ENCODE results near the gene SLC27A3. TPM values are rescaled to one million over a fixed set of nuclear protein-coding genes. Genes with fewer than 3 reads are reported as not detected.
A peak's percentile ranks its signal among the peaks of the same experiment; 100 is the strongest.

The SLC27A3 gene
- total RNA-seq, 1 donor, result 13.8 TPM

DNA sequence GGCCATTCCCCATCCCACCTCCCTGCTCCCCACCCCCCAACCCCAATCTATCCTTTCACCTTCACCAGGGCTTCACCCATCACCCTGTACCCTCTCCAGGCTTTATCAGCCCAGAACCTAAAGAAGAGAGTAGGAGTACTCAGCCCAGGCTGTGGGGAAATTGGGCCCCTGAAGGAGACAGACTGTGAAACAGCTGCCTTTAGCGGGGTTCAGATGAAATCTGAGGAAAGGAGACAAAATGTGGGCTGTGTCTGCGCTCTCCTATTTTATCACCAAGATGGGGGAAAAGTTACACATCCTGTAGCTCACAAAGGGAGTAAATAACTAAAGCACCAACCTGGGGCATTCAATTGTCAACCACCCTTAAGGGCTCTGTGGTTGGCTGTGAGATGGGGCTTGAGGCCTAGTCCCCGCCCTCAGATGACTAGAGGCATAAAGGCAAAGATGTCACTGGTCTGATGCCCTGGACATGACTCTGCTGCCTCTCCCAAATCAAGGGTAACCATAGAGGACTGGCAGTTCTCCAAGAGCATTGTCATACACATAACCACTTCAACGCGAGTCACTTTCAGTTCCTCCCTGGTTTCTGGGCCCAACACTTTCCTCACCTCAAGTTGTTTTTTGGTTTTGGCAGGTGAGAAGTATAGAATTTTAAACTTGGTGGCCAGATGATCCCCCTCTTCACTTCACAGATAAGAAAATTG is 30.0 kb downstream of the SLC27A3 start:
- Histone ChIP-seq H2AFZ (ENCODE audit: low read length) (peak overlapping the region; percentile 10), H3K27me3 (ENCODE audit: insufficient read depth, low read length) (no peaks in the 10 kb centered on the region), H3K79me2 (ENCODE audit: insufficient read depth, low read length) (no peaks in the 10 kb centered on the region), H3K36me3 (ENCODE audit: insufficient read depth, low read length) (peaks cover 19% of the 10 kb centered on the region), H3K4me3 (ENCODE audit: insufficient read depth, low read length) (no peak overlapping the region), H3K4me2 (ENCODE audit: insufficient read depth, low read length) (peak overlapping the region; percentile 11), H3K9me3 (ENCODE audit: low read depth, low read length) (no peaks in the 10 kb centered on the region), H4K20me1 (ENCODE audit: insufficient read depth, low read length) (peaks cover 5% of the 10 kb centered on the region), H3K4me1 (ENCODE audit: insufficient read depth, low read length) (peaks cover 10% of the 10 kb centered on the region), H3K27ac (ENCODE audit: low read depth, low read length) (peak overlapping the region; percentile 85)
- TF ChIP-seq CTCF (IDR thresholded peaks at IDR 0.05; ENCODE audit: extremely low read depth, low read depth, low read length), result no peak
- peak; percentile 97 for DNase-seq (ENCODE audit: insufficient read length, low spot score, missing footprints)

GRCh38 chr1:153805886-153806719 is 30.9 kb downstream of the SLC27A3 start:
- Histone ChIP-seq H2AFZ (ENCODE audit: low read length) (no peak overlapping the region), H3K9me3 (ENCODE audit: low read depth, low read length) (no peaks in the 10 kb centered on the region), H3K4me2 (ENCODE audit: insufficient read depth, low read length) (peak overlapping the region; percentile 11), H3K27me3 (ENCODE audit: insufficient read depth, low read length) (no peaks in the 10 kb centered on the region), H3K36me3 (ENCODE audit: insufficient read depth, low read length) (peaks cover 24% of the 10 kb centered on the region), H3K79me2 (ENCODE audit: insufficient read depth, low read length) (no peaks in the 10 kb centered on the region), H3K4me3 (ENCODE audit: insufficient read depth, low read length) (no peak overlapping the region), H3K4me1 (ENCODE audit: insufficient read depth, low read length) (peaks cover 10% of the 10 kb centered on the region), H4K20me1 (ENCODE audit: insufficient read depth, low read length) (peaks cover 5% of the 10 kb centered on the region), H3K27ac (ENCODE audit: low read depth, low read length) (peak overlapping the region; percentile 85)
- TF ChIP-seq CTCF (IDR thresholded peaks at IDR 0.05; ENCODE audit: extremely low read depth, low read depth, low read length), result no peak
- no peak for DNase-seq (ENCODE audit: insufficient read length, low spot score, missing footprints)

GRCh38 chr1:153816283-153816889 is 41.2 kb downstream of the SLC27A3 start:
- H3K36me3 ChIP-seq (ENCODE audit: insufficient read depth, low read length), result peaks cover 66% of the 10 kb centered on the region
- no peak overlapping the region for H2AFZ ChIP-seq (ENCODE audit: low read length)
- no peak overlapping the region for H3K4me3 ChIP-seq (ENCODE audit: insufficient read depth, low read length)
- H3K27me3 ChIP-seq (ENCODE audit: insufficient read depth, low read length), result no peaks in the 10 kb centered on the region
- no peak for DNase-seq (ENCODE audit: insufficient read length, low spot score, missing footprints)
- no peak overlapping the region for H3K4me2 ChIP-seq (ENCODE audit: insufficient read depth, low read length)
- H3K27ac ChIP-seq (ENCODE audit: low read depth, low read length), result no peak overlapping the region
- no peaks in the 10 kb centered on the region for H3K9me3 ChIP-seq (ENCODE audit: low read depth, low read length)
- H3K4me1 ChIP-seq (ENCODE audit: insufficient read depth, low read length), result no peaks in the 10 kb centered on the region
- no peaks in the 10 kb centered on the region for H3K79me2 ChIP-seq (ENCODE audit: insufficient read depth, low read length)
- peaks cover 2% of the 10 kb centered on the region for H4K20me1 ChIP-seq (ENCODE audit: insufficient read depth, low read length)
- TF ChIP-seq CTCF (IDR thresholded peaks at IDR 0.05; ENCODE audit: extremely low read depth, low read depth, low read length), result no peak

DNA sequence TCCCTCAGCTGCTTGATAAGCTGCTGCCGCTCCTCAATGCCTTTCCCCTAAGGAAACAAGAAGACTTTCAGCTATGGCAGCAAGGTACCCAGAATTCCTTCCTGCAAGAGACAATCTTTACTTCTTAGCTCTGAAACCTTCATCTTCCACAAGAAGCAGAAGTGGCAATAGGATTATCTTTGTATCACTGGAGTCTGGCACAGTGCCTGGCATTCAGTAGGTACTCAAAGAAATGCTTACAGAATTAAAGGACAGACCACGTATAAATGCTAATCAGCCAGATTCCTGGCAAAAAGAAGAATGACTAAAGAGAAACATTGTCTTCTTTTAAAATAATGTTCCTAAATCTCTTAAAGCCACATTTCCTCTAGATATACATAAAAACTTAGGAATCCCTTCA is 43.7 kb downstream of the SLC27A3 start:
- no peak for TF ChIP-seq CTCF (IDR thresholded peaks at IDR 0.05; ENCODE audit: extremely low read depth, low read depth, low read length)
- no peaks in the 10 kb centered on the region for H4K20me1 ChIP-seq (ENCODE audit: insufficient read depth, low read length)
- H3K4me3 ChIP-seq (ENCODE audit: insufficient read depth, low read length), result no peak overlapping the region
- H3K27ac ChIP-seq (ENCODE audit: low read depth, low read length), result no peak overlapping the region
- H3K9me3 ChIP-seq (ENCODE audit: low read depth, low read length), result no peaks in the 10 kb centered on the region
- H3K27me3 ChIP-seq (ENCODE audit: insufficient read depth, low read length), result no peaks in the 10 kb centered on the region
- no peaks in the 10 kb centered on the region for H3K79me2 ChIP-seq (ENCODE audit: insufficient read depth, low read length)
- no peak overlapping the region for H3K4me2 ChIP-seq (ENCODE audit: insufficient read depth, low read length)
- H3K4me1 ChIP-seq (ENCODE audit: insufficient read depth, low read length), result no peaks in the 10 kb centered on the region
- no peak for DNase-seq (ENCODE audit: insufficient read length, low spot score, missing footprints)
- no peak overlapping the region for H2AFZ ChIP-seq (ENCODE audit: low read length)
- peaks cover 41% of the 10 kb centered on the region for H3K36me3 ChIP-seq (ENCODE audit: insufficient read depth, low read length)

Measured in osteoblast (primary cell).